AG10803 (cell line): ENCODE data around the gene SMTNL1.

Source experiments
- DNase-seq: peaks from one replicate; pipeline ENCODE4 v3.0.0; 2010; ENCODE audit warnings: low read depth
- H3K4me3 ChIP-seq: 2 replicates; pipeline ENCODE4 v1.5.1; 2011; ENCODE audit warnings: mild to moderate bottlenecking, low read length, control low read depth
- TF ChIP-seq, protein P1 (sequence below): conservative IDR thresholded peaks from 2 replicates; pipeline ENCODE4 v1.5.1; 2011; ENCODE audit warnings: mild to moderate bottlenecking, low read length, control low read depth, inconsistent platforms

The SMTNL1 gene

DNA sequence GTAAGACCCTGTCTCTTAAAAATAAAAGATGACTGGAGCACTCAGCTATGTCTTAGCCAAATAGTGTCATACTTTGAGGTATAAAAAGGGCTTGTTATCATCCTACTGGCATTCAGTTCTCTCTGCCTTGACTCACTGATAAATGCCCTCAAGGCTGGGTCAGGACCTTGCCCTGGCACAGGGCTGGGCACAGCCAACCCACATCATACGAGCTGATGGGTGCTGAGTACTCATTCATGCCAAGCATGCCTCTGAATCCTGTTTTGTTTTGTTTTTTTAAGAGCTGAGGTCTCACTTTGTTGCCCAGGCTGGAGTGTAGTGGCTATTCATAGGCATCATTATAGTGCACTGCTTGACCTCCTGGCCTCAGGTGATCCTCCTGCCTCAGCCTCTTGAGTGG lies 1.9 kb downstream of the SMTNL1 start:
- no peak overlapping the region for H3K4me3 ChIP-seq
- no peak for DNase-seq
- TF ChIP-seq, protein P1, sequence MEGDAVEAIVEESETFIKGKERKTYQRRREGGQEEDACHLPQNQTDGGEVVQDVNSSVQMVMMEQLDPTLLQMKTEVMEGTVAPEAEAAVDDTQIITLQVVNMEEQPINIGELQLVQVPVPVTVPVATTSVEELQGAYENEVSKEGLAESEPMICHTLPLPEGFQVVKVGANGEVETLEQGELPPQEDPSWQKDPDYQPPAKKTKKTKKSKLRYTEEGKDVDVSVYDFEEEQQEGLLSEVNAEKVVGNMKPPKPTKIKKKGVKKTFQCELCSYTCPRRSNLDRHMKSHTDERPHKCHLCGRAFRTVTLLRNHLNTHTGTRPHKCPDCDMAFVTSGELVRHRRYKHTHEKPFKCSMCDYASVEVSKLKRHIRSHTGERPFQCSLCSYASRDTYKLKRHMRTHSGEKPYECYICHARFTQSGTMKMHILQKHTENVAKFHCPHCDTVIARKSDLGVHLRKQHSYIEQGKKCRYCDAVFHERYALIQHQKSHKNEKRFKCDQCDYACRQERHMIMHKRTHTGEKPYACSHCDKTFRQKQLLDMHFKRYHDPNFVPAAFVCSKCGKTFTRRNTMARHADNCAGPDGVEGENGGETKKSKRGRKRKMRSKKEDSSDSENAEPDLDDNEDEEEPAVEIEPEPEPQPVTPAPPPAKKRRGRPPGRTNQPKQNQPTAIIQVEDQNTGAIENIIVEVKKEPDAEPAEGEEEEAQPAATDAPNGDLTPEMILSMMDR = no peak

DNA sequence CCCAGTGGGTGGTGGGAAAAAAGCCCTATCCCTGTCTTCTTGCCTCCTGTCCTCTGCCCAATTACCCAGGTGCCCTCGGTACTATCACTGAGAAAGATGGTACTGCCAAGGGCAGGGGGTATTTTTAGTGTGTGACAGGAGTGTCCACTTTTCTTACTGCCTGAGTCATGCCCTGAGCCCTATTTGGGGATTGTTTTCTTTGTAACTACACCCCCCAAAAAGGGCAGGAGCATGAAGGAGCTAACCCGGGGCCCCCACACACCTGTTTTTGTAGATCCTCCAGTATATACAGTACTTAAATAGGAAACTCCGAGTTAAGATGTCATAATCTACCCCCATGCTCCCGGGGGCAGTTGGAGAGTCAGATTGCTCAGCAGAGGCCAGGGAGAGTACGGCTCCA lies 3.8 kb downstream of the SMTNL1 start:
- TF ChIP-seq, protein P1 = no peak
- no peak for DNase-seq
- H3K4me3 ChIP-seq = no peak overlapping the region

GRCh38 chr11:57542582-57542981 lies 5.2 kb downstream of the SMTNL1 start:
- no peak overlapping the region for H3K4me3 ChIP-seq
- no peak for DNase-seq
- TF ChIP-seq, protein P1 = no peak

- no peak overlapping the region for H3K4me3 ChIP-seq
- no peak for DNase-seq
- TF ChIP-seq, protein P1 = no peak
These were observed 6.2 kb downstream of the SMTNL1 start for GRCh38 chr11:57543593-57543992.

DNA sequence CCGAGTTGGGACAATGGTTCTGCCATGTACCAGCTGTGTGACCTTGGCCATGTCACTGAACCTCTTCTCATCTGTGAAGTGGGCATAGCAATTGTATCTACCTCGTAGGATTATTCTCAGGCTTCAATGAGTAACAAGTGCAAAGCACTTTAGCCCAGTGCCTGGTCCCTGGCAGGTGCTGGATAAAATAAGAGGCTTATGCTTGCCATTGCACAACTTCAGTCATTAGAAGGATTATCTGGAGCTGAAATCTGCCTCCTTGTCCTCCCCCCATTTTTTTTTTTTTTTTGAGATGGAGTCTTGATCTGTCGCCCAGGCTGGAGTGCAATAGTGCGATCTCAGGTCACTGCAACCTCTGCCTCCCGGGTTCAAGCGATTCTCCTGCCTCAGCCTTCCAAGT lies 7.2 kb downstream of the SMTNL1 start:
- no peak for DNase-seq
- H3K4me3 ChIP-seq = no peak overlapping the region
- TF ChIP-seq, protein P1 = no peak

DNA sequence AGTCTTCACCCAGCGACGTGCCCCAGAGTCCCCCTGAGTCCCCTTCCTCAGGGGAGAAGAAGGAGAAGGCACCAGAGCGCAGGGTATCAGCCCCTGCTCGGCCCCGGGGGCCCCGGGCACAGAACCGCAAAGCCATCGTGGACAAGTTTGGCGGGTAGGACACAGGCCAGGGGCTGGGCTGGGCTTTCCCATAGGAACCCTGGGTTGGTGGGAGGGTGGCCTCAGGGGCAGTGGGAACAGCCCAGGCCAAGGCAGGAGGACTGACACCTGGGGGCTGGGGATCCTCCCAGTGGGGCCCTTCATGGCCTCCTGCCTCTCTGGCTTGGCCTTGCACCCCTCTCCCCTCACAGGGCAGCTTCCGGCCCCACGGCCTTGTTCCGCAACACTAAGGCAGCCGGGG lies 8.5 kb downstream of the SMTNL1 start:
- H3K4me3 ChIP-seq = no peak overlapping the region
- TF ChIP-seq, protein P1 = no peak
- DNase-seq = no peak

- no peak for DNase-seq
- TF ChIP-seq, protein P1 = no peak
- no peak overlapping the region for H3K4me3 ChIP-seq
These were observed 9.1 kb downstream of the SMTNL1 start for GRCh38 chr11:57546451-57546850.
